Measurements from ENCODE around the gene POP4. TPM values are rescaled to one million over a fixed set of nuclear protein-coding genes. Genes with fewer than 3 reads are reported as not detected.

The POP4 gene
- total RNA-seq, 4 donors from 2014 or later, result 10.3 to 54.0 (median 36.4) TPM

- no peak overlapping the region for H3K27ac ChIP-seq
- no peaks in the 10 kb centered on the region for H3K9me3 ChIP-seq
- H3K36me3 ChIP-seq, result no peaks in the 10 kb centered on the region
- TF ChIP-seq CTCF (IDR thresholded peaks at IDR 0.05), result no peak
- DNase-seq, result no peak
- peaks cover 0 to 6% of the 10 kb centered on the region in 2 donors for H3K27me3 ChIP-seq
- intact Hi-C loops (cut with DNase I; ENCODE audit: low total_unique reads), result no loop called here
- H3K4me1 ChIP-seq, result no peaks in the 10 kb centered on the region
- H3K4me3 ChIP-seq, result no peak overlapping the region
Observed at GRCh38 chr19:29591670-29592069, 14.4 kb upstream of the POP4 start.

- no peaks in the 10 kb centered on the region for H3K9me3 ChIP-seq
- no peak for DNase-seq
- TF ChIP-seq POLR2A (IDR thresholded peaks at IDR 0.05) (no peak), CTCF (IDR thresholded peaks at IDR 0.05) (no peak)
Observed at GRCh38 chr19:29593869-29594268, 12.2 kb upstream of the POP4 start.

GRCh38 chr19:29596080-29596727 lies 9.9 kb upstream of the POP4 start:
- H3K36me3 ChIP-seq, result no peaks in the 10 kb centered on the region
- H3K9me3 ChIP-seq, result no peaks in the 10 kb centered on the region
- TF ChIP-seq CTCF (IDR thresholded peaks at IDR 0.05) (no peak), POLR2A (IDR thresholded peaks at IDR 0.05) (no peak)
- H3K27me3 ChIP-seq, result peaks cover 0 to 6% of the 10 kb centered on the region in 2 donors
- no peak overlapping the region for H3K27ac ChIP-seq
- intact Hi-C loops (cut with DNase I; ENCODE audit: low total_unique reads), result no loop called here
- no peak overlapping the region for H3K4me3 ChIP-seq
- DNase-seq, result no peak
- no peaks in the 10 kb centered on the region for H3K4me1 ChIP-seq

More at GRCh38 chr19:29593869-29594268, 12.2 kb upstream of the POP4 start:
- Histone ChIP-seq H3K36me3 (no peaks in the 10 kb centered on the region), H3K4me1 (no peaks in the 10 kb centered on the region), H3K27me3 (peaks cover 0 to 6% of the 10 kb centered on the region in 2 donors), H3K4me3 (no peak overlapping the region), H3K27ac (no peak overlapping the region)
- intact Hi-C loops (cut with DNase I; ENCODE audit: low total_unique reads), result no loop called here

GRCh38 chr19:29596885-29597525 lies 9.1 kb upstream of the POP4 start:
- intact Hi-C loops (cut with DNase I; ENCODE audit: low total_unique reads), result no loop called here
- Histone ChIP-seq H3K36me3 (no peaks in the 10 kb centered on the region), H3K4me3 (no peak overlapping the region), H3K9me3 (no peaks in the 10 kb centered on the region), H3K4me1 (no peaks in the 10 kb centered on the region), H3K27me3 (peaks cover 0 to 6% of the 10 kb centered on the region in 2 donors), H3K27ac (no peak overlapping the region)
- DNase-seq, result no peak
- TF ChIP-seq POLR2A (IDR thresholded peaks at IDR 0.05) (no peak), CTCF (IDR thresholded peaks at IDR 0.05) (no peak)

GRCh38 chr19:29598036-29598435 lies 8.0 kb upstream of the POP4 start:
- H3K36me3 ChIP-seq, result no peaks in the 10 kb centered on the region
- no peak for TF ChIP-seq POLR2A (IDR thresholded peaks at IDR 0.05)
- no peak for TF ChIP-seq CTCF (IDR thresholded peaks at IDR 0.05)

More at GRCh38 chr19:29598036-29598435, 8.0 kb upstream of the POP4 start:
- Histone ChIP-seq H3K4me1 (no peaks in the 10 kb centered on the region), H3K27ac (no peak overlapping the region), H3K9me3 (no peaks in the 10 kb centered on the region), H3K27me3 (peaks cover 0 to 6% of the 10 kb centered on the region in 2 donors), H3K4me3 (no peak overlapping the region)
- intact Hi-C loops (cut with DNase I; ENCODE audit: low total_unique reads), result no loop called here
- no peak for DNase-seq

Data from uterus (tissue), 4 donors.